DMS114 treated with DMSO at 0.1 percent for 48 hours (cell line): ENCODE results near the gene TBC1D1.

ENCODE experiments used
- DNase-seq: peaks from one replicate; lab custom pipeline; 2025; ENCODE audit not compliant: unreplicated experiment; lab: John Stamatoyannopoulos, UW

TBC1D1 gene

DNA sequence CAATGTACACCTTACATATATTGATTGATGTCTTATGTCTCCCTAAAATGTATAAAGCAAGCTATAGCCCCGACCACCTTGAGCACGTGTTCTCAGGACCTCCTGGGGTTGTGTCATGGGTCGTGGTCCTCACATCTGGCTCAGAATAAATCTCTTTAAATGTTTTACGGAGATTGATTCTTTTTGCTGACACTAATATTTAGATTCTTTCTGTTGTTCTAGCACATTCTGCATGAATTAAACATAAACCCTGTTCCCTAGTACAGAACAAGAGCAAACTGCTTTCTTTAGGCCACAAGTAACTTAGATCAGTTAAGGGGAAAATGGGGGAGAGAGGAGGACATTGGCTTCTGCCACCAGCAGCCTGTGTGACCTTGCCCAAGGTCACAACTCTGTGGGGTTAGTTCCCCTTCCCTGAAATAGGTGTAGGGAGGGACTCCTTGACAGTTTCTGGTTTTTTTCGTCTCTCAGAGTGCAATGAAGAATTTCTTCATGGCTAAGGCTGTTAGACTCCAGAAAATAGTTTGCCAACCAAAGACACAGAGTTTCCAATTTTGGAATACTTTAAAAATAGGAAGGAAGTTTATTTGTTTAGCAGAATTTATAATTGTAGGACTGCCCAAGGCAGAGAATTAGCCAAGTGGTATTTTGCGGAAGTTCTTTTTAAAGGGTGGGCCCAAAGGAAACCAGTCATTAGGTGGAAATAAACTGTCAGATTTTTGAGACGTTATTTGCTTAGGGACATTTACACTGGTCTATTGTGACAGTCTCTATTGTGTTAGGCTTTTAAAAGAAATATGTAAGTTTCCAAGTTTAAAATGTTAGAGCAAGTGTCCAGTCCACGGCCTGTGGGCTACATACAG is 98.7 kb downstream of the TBC1D1 start:
- DNase-seq = no peak

DNA sequence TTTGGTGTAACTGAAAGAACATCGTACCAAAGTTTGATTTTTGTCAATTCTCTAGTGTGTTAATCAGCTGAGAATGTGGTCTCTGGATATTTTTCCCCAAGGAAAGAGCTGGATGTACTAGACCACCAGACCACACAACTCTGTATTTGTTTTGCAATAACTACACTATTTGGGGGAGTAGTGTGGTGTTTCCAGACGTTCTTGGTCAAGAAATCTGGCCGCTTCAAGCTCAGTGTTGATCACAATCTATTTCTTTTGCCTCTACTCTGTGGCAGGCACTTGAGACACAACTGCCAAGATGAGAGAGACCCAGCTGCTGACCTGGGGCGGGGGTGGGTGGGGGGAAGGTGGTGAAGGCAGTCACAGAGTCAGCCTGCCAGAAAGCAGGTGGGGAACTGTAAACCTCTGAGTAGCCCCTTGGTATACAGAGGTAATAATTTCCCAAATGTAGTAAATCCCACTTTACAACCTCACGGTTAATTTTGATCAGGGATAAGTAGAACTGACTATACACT is 99.9 kb downstream of the TBC1D1 start:
- DNase-seq = no peak

DNA sequence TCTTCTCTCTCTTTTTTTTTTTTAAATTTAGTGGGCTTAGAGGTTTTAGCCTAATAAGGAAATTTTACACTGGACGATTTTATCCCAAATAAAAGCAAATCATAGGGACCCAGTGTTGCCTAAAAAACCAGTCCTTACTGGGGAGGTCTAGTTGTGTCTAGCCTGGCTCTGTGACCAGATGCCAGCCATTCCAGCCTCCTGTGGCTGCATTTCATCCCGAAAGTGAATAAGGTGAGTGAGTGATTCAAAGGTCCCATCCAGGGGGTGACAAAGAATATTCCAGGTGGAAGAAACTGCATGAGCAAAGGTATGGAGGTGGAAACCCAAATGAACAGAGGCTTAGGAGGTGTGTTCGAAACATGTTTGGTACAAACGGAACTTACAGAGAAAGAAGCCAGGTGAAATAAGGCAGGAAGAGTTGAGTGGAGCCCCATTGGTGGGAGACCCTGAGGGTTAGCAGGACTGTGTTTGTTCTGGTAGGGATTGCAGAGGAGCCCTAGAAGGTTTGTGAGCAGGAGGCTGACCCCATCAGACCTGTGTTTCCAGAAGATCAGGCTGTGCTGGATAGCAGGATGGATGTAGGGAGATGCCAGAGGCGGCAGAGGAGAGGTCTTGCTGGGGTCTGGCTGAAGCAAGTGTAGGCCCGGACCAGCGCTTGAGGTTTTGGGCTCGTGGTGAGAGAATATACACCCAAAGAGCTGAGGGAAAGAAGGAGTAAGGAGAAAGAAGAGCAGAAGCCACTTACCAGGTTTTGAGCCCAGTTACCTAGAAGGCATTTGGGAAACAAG is 100.9 kb downstream of the TBC1D1 start:
- no peak for DNase-seq

DNA sequence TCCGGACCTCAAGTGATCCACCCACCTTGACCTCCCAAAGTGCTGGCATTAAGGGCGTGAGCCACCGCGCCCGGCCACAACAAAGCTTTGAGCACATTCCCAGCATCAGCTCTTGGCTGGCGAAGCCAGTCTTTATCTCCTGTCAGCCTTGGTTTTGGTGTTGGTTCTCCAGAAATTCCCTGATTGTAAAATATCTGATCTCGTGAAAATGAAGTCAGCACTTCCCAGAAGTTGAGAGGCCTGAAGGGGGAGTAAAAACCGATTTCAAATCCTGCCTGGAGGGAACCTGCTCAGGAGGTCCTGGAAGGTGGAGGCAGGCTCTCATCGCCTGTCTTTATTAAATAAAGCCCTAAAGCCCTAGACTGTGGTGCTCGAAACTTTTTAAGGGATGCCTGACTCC is 102.9 kb downstream of the TBC1D1 start:
- DNase-seq = no peak

- no peak for DNase-seq
Observed at GRCh38 chr4:37994569-37994968, 103.7 kb downstream of the TBC1D1 start.

DNA sequence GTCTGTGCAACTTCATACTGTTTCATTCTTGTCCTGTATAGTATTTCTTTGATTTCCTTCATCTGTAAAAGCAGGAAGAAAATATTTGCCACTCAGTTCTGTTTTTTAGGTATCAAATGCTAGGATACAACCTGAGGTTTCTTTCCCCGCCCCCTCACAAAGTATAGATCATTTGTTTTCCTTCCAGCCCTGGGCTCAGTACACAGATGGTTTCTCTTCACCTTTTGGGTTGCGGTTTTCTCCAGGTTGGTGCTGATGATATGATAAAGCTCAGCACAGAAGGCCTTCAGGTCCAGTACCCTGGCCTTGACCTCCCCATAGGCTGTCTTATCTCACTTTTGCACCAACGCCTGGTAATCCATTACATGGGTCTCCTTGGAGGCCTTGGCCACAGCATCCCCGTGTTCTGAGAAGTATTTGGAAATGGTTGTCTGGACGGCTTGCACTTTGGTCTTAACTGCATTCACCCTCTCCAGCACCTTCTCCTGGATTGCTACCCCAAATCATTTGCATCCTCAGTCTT is 104.5 kb downstream of the TBC1D1 start:
- DNase-seq = no peak

GRCh38 chr4:37995981-37996775 is 105.3 kb downstream of the TBC1D1 start:
- no peak for DNase-seq

DNA sequence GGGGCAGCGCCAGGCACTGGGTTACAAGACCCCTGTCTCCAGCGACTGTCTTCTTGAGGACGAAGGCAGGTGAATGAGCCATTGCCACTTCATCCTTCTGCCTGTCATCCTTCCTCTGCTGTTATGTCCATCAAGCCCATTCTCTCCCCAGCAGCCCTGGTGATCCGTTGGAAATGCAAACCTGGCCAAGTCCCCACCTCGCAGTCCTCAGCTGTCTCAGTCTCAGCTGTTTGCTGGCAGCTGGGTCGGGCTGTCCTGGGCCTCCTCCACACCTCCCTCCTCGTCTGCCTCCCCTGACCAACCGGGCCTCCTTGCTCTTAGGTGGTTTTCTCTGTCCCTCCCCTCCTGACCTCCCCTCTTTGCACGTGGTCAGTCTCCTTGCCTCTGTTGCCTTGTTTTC is 107.3 kb downstream of the TBC1D1 start:
- DNase-seq = no peak

- no peak for DNase-seq
Observed at GRCh38 chr4:37999000-37999716, 108.3 kb downstream of the TBC1D1 start.

DNA sequence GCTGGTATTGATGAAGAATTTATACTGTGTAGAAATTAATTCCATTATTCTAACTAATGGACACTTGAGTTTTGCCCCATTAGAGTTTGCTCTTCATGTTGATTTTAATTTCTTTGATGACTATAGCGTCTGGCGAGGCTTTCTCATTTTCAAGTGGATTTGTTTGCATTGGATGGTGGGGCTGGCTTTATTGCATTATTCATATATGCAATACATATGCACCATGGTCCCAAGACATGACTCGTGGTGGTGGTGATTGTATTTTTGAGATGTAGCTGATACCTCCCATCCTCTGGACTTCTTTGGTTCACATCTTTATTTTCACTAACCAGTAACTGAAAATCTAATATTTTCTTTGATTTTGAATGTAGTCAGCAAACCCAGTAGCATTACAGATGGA is 109.1 kb downstream of the TBC1D1 start:
- DNase-seq = no peak

- no peak for DNase-seq
Observed at GRCh38 chr4:38001927-38002326, 111.0 kb downstream of the TBC1D1 start.

GRCh38 chr4:38002451-38003071 is 111.7 kb downstream of the TBC1D1 start:
- no peak for DNase-seq

DNA sequence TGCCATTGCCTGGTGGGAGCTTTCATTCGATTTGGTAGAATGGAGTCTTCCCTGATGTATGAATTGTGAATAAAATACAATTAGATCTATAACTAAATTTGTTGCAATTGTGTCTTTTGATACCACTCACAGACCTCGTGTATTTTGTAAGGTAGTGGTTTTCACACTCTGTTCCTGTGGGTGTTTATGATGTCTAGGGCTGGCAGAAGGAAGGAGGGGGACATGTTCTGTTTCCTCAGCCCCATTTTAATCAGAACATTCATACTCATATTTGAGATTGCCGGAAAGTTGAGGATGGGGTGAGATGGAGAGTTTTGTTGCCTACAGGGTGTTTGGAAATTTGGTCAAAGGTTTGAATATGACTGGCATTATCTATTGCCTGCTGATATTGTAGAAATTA is 112.2 kb downstream of the TBC1D1 start:
- no peak for DNase-seq

- no peak for DNase-seq
Observed at GRCh38 chr4:38003628-38004027, 112.7 kb downstream of the TBC1D1 start.

GRCh38 chr4:38004062-38004461 is 113.2 kb downstream of the TBC1D1 start:
- DNase-seq = no peak

- DNase-seq = no peak
Observed at GRCh38 chr4:38004887-38005286, 114.0 kb downstream of the TBC1D1 start.

- DNase-seq = no peak
Observed at GRCh38 chr4:38005637-38006036, 114.8 kb downstream of the TBC1D1 start.

- DNase-seq = no peak
Observed at GRCh38 chr4:38007645-38008044, 116.8 kb downstream of the TBC1D1 start.

DNA sequence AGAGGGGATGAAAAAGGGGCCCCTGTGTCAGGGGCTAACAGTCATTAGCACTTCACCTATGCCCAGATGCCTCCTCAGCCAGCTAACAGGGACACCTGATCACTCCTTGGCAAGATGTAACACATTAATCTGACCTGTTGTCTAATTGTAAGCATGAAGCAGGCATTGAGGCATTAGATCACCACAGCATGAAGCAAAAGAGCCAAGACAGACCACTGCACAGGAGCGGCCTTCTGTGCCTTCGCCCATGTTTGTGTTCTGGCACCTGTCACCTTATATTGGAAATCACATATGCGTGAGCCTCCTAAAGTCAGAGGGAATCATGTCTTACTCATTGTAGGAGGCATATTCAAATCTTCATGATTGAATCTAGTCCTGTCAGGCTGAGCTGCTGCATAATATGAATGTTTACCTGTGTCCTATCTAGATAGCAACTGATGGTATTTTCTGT is 117.7 kb downstream of the TBC1D1 start:
- no peak for DNase-seq

DNA sequence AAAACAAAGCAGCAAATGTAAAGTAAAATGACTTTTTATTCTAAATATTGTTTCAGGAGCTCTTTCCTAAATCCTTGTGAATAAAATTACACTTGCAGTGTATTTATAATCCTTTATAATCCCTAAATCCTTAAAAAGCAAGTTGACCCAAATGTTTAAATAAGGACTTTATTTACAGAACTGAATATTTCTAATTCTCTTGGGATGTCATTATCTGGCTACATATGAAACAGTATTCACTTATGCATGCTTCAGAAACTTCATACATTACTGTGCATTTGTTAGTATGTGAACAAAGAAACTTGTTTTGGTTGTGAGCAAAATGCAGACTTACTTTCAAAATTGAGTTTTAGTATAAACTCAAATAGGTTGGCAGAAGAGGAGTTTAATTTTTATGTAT is 118.5 kb downstream of the TBC1D1 start:
- no peak for DNase-seq
